GM15510 (cell line): ENCODE measurements around the gene KCNK4.

Source experiments
- POLR2A ChIP-seq: IDR thresholded peaks from 3 replicates; pipeline ENCODE4 v1.6.1; 2011; ENCODE audit warnings: borderline replicate concordance; ENCODE audit not compliant: insufficient read length; ENCODE audit errors: extremely low read depth

KCNK4 gene

DNA sequence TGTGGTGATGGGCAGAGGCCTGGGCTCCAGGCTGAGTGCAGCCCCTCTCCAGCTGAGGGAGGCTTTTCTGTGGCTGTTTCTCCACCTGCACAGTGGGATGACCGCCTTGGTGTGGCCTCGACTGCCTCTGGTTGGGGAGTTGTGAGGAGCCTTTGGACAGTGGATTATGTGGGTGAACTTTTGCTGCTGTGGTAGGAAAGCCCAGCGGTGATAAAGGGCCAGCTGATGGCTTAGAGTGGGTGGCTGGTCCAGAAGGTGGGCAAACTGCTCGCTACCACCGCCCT lies 12.9 kb downstream of the KCNK4 start:
- no peak for TF ChIP-seq POLR2A

DNA sequence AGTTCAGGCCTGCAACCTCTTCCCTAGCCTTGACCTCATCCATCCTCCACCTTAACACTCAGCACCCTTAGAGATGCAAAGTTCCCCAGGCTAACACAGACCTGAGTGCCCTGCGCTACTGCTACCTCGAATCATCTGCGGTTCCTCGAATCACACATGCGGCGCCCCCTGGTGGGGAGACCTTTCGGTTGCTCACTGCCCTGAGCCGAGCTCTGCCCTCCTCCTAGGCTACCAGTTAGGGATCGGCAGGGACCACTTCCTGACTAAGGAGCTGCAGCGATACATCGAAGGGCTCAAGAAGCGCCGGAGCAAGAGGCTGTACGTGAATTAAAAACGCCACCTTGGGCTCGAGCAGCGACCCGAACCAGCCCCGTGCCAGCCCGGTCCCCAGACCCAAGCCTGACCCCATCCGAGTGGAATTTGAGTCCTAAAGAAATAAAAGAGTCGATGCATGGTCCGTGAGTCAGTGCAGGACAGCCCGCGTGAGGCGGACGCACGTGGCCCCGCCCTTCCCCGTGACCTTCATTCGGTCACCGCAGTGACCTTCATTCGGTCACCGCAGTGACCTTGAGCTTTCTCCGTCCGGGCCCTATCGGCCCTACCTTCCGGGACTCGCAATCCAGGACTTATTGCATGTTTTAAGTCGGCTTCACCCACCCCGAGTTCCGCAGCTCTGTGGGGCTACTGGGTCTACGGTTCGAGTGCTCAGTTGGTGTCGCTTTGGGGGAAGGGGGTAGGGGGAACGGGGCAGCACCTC lies 13.4 kb downstream of the KCNK4 start:
- TF ChIP-seq POLR2A, result peak; percentile 71

DNA sequence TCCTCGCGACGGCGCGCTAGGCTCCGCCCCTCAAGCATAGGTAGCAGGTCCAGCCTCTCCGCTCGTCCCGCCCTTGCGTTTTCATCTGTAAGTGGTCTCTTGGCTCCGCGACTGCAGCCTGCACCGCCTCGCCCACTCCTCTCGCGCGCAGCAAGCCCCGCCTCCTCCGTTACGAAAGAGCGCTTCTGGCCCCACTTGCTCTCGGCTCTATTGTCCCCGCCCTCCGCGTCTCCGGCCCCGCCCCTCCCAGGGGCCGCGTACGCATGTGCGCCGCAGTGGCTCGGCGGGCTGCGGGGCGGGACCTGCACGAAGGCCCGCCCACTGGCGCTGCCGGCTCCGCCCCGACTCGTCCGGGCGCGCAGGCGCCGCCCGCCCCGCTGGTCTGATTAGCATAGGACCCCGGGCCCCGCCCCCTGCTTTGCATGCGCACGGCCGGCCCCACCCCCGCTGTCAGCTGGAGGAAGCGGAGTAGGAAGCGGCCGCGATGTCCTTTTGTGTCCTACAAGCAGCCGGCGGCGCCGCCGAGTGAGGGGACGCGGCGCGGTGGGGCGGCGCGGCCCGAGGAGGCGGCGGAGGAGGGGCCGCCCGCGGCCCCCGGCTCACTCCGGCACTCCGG lies 14.1 kb downstream of the KCNK4 start, which contains the start of gene ESRRA:
Gene ESRRA, plus strand, starts transcription at position 450 of the 616 bp plus-strand sequence. CDS start 1,656 bp downstream, outside the sequence.
- peak; percentile 73 for TF ChIP-seq POLR2A

DNA sequence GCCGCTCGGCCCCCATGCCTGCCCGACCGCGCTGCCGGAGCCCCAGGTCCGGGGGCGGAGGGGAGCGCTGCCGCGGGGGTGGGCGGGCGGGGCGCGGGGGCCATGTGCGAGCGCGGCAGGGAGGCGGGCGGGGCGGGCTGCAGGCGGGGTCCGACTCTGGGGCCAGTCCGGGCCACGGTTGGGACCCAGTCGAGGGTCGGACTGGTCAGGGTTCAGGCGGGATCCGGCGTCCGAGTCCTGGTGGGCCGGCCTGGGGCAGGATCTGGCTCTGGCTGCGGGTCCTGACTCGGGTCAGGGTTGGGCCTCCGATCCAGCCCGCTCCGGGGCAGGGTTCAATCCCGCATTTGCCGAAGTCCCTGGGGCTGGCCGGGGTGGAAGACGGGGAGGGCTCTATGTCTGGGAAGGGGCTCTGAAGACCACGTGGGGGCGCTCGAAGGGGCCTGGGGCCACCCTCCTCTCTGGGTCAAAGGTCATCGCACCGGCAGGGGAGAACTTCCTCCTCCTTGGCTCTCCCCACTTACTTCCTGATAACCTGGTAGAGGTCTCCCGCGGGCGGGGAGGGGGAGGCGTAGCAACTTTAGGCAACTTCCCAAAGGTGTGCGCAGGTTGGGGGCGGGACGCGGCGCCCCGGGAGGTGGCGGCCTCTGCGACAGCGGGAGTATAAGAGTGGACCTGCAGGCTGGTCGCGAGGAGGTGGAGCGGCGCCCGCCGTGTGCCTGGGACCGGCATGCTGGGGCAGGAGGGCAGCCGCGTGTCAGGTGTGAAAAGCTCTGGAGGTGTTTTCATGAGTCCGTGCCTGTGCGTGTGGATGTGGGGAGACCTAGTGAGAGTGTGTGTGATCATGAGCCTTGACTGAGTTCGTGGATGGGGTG lies 14.8 kb downstream of the KCNK4 start:
- TF ChIP-seq POLR2A, result peak; percentile 34

DNA sequence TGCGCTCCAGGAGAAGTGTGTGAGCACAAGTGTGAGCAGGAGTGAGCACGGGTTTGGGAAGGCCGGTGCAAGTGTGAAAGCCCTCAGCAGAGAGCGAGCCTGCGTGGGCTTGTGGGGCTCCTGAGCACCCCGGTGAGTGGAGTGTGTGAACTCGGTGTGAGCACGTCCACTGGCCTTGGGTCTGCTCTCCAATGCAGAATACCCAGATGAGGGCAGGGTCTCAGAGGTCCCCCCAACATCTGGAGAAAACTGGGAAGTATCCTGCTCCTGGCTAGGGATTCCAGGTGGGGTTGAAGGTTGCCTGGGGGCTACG lies 15.4 kb downstream of the KCNK4 start:
- no peak for TF ChIP-seq POLR2A

DNA sequence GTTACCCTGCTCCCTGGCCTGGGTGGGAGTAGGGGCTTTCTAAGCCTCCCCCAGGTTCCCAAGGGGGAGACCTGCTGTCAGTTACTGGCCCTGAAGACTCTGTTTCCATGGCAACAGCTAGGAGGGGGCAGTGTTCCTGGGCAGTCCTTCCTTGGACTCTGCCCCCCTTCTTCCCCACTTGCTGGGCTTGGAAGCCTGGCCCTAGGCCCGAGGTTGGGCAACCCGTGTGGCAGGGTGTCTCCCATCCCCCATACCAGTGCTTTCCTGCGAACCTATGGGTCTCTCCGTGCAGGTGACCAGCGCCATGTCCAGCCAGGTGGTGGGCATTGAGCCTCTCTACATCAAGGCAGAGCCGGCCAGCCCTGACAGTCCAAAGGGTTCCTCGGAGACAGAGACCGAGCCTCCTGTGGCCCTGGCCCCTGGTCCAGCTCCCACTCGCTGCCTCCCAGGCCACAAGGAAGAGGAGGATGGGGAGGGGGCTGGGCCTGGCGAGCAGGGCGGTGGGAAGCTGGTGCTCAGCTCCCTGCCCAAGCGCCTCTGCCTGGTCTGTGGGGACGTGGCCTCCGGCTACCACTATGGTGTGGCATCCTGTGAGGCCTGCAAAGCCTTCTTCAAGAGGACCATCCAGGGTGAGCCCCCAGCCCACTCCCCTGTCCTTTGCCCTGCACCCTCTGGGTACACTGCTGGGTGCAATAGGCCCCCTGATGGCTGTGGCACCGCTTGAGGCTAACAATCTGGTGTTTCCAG lies 15.9 kb downstream of the KCNK4 start:
- no peak for TF ChIP-seq POLR2A

DNA sequence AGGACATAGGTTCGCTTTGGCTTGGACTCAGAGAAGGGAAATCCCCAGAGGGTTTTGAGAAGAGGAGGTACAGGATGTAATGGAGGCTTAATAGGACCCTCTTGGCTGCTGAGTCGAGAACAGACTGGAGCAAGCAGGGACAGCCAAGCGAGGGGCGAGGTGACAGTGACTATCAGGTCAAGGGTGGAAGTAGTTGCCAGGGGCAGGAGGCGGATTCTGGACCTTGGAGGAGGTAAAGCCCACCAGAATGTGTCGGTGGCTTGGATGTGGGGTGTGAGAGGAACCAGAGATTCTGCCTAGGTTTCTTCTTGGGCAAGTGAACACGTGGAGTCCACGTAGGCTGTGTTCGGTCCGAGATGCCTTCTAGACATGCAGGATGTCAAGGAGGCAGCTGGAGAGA lies 21.8 kb downstream of the KCNK4 start:
- no peak for TF ChIP-seq POLR2A

DNA sequence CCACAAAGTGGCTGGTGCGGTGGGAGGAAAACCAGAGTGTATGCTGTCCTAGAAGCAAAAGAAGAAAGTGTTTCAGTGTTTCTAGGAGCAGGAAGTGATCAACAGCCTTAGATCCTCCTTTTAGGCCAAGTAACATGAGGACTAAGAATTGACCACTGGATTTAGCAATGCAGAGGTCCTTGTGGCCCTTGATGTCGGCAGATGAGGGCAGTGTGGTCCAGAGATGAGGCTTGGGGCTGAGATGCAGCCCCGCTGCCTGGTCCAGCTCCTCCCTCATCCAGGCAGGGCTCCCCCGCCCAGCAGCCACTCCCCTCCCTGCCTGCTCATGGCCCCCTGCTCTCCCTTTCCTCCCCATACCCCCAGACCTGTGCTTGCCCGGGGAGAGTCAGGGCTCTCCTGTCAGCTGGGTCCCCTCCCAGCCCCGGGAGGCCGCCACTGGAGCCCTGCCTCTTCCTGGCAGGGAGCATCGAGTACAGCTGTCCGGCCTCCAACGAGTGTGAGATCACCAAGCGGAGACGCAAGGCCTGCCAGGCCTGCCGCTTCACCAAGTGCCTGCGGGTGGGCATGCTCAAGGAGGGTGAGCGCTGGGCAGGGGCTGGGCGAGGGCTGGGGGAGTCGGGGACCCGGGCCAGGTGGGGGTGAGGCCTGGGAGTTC lies 22.5 kb downstream of the KCNK4 start:
- no peak for TF ChIP-seq POLR2A

DNA sequence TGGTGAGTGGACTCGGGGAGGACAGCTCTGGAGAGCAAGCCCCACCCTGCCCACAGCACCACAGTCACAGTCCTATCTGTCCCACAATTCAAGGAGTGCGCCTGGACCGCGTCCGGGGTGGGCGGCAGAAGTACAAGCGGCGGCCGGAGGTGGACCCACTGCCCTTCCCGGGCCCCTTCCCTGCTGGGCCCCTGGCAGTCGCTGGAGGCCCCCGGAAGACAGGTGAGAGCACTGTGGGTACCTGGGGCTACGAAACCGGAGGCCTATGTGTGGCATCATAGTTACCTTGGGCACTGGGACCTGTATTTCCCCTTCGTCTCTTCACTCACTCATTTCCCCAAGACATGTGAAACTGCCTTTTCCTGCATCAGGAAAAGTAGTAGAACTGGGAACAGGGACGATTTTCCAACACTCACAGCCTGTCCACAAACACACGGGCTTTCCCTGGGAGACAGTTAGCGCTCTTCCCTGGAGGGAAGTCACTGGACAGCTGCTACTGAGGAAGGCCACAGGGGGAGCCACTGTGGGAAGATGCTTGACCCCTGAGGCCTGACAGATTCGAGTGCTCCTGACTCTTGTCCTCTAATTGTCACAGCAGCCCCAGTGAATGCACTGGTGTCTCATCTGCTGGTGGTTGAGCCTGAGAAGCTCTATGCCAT lies 23.2 kb downstream of the KCNK4 start:
- TF ChIP-seq POLR2A, result no peak

DNA sequence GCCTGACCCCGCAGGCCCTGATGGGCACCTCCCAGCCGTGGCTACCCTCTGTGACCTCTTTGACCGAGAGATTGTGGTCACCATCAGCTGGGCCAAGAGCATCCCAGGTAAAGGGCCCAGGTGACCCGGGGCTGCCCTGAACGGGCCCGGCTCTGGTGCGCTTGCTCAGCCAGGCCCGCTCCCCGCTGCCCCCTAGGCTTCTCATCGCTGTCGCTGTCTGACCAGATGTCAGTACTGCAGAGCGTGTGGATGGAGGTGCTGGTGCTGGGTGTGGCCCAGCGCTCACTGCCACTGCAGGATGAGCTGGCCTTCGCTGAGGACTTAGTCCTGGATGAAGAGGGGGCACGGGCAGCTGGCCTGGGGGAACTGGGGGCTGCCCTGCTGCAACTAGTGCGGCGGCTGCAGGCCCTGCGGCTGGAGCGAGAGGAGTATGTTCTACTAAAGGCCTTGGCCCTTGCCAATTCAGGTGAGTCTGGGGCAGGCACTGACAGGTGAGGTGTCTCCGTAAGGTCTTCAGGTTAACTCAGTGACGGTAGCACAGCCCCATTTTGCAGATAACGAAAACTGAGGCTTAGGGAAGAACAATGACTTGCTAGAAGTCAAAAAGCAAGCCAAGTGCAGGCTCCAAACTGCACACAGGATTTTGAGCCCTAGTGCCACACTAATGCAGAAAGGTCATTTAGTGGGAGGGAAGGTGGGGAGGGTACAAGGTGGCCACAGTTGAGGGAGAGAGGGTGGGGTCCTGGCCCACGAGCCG lies 23.9 kb downstream of the KCNK4 start:
- no peak for TF ChIP-seq POLR2A

DNA sequence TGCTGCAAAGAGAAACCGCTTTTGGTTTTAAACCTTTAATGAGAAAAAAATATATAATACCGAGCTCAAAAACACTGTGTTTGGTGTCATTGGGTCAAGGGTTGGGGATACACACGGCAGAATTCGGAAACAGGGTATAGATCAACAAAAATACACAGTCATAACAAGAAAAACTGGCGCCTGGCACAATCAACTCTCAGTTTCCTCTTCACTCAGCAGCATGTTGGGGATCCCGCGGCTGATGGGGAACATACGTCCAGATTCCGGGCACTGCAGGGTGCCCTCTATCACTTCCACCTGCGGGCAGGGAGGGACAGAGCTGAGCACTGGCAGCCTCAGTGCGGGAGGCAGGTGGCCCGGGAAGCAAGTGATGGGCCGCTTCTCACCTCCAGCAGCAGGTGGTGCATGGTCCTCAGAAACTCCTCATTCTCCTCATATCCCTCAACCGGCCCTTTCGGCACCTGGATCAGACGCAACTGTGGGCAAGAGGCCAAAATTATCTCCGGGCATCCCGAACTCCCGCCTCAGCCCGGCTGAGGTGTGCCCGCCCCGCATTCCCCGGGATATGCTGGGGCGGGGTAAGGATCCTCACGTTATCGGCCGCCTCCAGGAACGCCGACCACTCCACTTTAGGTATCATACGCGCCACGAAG lies 25.7 kb downstream of the KCNK4 start:
- TF ChIP-seq POLR2A, result no peak

DNA sequence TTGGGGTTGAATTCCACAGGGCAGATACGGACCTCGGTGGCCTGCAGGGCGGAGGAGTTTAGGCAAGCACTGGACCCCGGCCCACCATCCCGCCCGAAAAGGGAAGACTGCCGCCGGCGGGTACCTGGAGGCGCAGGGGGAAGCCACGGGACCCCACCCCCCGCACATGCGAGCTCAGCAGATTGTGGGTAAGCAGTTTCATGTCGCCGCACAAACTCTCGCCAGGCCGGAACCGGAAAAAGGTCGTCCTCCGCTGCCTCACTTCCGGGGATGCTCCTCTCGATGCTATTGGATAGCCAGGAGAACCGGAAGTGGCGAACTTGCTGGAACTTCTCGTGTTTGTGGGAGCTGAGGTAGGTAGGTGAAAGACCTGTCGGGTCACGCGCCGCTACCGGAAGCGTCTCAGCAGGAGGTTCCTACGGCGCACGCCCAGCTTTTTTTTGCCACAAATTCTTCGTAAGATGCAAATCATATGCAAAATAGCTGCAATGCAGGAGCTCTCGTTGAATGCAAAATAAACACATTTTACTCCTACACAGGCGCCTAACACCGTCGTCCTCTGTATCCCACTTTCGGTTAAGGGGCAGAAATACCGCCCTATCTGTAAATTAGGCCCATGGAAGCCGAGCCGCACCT lies 26.3 kb downstream of the KCNK4 start, which contains the start of gene TRMT112:
Gene TRMT112, minus strand, starts transcription at position 235 of the 636 bp plus-strand sequence. Its CDS starts 33 bp downstream, at position 202.
- TF ChIP-seq POLR2A, result peak; percentile 71
